ENCODE measurements around the gene IFNB1. TPM values are rescaled to one million over a fixed set of nuclear protein-coding genes. Genes with fewer than 3 reads are reported as not detected.

Gene IFNB1
- total and polyA plus RNA-seq, 4 donors = not detected

DNA sequence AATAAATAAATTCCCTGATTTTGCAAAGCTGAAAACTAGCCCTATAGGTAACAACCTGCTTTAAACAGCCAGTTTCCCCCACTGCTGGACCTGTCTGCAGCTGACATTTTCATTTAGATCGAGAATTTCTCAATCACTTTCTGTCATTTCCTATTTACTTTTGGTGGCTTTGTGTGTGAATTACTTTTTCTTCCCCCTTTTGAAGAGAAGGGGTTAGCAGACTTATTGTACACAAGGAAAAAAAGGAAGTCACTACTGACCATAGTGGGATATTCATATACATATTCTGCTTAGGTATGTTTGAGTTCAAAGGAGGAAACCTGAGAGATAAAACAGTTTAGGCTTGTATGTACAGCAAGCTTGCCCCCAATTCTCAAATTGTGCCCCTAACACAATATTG, 27.0 kb upstream of the IFNB1 start:
- no peak for TF ChIP-seq EGR1 (IDR thresholded peaks at IDR 0.05; ENCODE audit: low read depth in 2 of 2)
- TF ChIP-seq, protein P1, sequence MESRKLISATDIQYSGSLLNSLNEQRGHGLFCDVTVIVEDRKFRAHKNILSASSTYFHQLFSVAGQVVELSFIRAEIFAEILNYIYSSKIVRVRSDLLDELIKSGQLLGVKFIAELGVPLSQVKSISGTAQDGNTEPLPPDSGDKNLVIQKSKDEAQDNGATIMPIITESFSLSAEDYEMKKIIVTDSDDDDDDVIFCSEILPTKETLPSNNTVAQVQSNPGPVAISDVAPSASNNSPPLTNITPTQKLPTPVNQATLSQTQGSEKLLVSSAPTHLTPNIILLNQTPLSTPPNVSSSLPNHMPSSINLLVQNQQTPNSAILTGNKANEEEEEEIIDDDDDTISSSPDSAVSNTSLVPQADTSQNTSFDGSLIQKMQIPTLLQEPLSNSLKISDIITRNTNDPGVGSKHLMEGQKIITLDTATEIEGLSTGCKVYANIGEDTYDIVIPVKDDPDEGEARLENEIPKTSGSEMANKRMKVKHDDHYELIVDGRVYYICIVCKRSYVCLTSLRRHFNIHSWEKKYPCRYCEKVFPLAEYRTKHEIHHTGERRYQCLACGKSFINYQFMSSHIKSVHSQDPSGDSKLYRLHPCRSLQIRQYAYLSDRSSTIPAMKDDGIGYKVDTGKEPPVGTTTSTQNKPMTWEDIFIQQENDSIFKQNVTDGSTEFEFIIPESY (IDR thresholded peaks at IDR 0.05) = no peak
- no peak for TF ChIP-seq MAX (IDR thresholded peaks at IDR 0.05)
- TF ChIP-seq NR2F2 (IDR thresholded peaks at IDR 0.05) = no peak
- TF ChIP-seq TAF1 (conservative IDR thresholded peaks at IDR 0.05) = no peak
- TF ChIP-seq, protein P2, sequence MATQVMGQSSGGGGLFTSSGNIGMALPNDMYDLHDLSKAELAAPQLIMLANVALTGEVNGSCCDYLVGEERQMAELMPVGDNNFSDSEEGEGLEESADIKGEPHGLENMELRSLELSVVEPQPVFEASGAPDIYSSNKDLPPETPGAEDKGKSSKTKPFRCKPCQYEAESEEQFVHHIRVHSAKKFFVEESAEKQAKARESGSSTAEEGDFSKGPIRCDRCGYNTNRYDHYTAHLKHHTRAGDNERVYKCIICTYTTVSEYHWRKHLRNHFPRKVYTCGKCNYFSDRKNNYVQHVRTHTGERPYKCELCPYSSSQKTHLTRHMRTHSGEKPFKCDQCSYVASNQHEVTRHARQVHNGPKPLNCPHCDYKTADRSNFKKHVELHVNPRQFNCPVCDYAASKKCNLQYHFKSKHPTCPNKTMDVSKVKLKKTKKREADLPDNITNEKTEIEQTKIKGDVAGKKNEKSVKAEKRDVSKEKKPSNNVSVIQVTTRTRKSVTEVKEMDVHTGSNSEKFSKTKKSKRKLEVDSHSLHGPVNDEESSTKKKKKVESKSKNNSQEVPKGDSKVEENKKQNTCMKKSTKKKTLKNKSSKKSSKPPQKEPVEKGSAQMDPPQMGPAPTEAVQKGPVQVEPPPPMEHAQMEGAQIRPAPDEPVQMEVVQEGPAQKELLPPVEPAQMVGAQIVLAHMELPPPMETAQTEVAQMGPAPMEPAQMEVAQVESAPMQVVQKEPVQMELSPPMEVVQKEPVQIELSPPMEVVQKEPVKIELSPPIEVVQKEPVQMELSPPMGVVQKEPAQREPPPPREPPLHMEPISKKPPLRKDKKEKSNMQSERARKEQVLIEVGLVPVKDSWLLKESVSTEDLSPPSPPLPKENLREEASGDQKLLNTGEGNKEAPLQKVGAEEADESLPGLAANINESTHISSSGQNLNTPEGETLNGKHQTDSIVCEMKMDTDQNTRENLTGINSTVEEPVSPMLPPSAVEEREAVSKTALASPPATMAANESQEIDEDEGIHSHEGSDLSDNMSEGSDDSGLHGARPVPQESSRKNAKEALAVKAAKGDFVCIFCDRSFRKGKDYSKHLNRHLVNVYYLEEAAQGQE (IDR thresholded peaks at IDR 0.05) = no peak
- no peak for TF ChIP-seq HNF4A (conservative IDR thresholded peaks at IDR 0.05)
- TF ChIP-seq SP1 (IDR thresholded peaks at IDR 0.05) = no peak
- TF ChIP-seq, protein P3, sequence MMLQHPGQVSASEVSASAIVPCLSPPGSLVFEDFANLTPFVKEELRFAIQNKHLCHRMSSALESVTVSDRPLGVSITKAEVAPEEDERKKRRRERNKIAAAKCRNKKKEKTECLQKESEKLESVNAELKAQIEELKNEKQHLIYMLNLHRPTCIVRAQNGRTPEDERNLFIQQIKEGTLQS (IDR thresholded peaks at IDR 0.05) = no peak
- no peak for TF ChIP-seq RXRA (IDR thresholded peaks at IDR 0.05)
- no peak for TF ChIP-seq FOXA1 (IDR thresholded peaks at IDR 0.05)
- TF ChIP-seq, protein P4, sequence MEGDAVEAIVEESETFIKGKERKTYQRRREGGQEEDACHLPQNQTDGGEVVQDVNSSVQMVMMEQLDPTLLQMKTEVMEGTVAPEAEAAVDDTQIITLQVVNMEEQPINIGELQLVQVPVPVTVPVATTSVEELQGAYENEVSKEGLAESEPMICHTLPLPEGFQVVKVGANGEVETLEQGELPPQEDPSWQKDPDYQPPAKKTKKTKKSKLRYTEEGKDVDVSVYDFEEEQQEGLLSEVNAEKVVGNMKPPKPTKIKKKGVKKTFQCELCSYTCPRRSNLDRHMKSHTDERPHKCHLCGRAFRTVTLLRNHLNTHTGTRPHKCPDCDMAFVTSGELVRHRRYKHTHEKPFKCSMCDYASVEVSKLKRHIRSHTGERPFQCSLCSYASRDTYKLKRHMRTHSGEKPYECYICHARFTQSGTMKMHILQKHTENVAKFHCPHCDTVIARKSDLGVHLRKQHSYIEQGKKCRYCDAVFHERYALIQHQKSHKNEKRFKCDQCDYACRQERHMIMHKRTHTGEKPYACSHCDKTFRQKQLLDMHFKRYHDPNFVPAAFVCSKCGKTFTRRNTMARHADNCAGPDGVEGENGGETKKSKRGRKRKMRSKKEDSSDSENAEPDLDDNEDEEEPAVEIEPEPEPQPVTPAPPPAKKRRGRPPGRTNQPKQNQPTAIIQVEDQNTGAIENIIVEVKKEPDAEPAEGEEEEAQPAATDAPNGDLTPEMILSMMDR (IDR thresholded peaks at IDR 0.05; ENCODE audit: low read depth, low read length, missing input control) = no peak
- no peak for TF ChIP-seq FOXA2 (IDR thresholded peaks at IDR 0.05)
- TF ChIP-seq JUND (IDR thresholded peaks at IDR 0.05) = no peak
- TF ChIP-seq RAD21 (IDR thresholded peaks at IDR 0.05) = no peak
- Histone ChIP-seq H3K4me1 (ENCODE audit: control insufficient read depth in 4 of 4, insufficient read depth in 4 of 4, low read length in 3 of 4) (no peaks in the 10 kb centered on the region), H3K27ac (ENCODE audit: low read depth in 1 of 2, low read length in 2 of 2) (no peak overlapping the region), H3K27me3 (ENCODE audit: control insufficient read depth in 4 of 4, insufficient read depth in 4 of 4, low read length in 3 of 4) (peaks cover 0 to 4% (median 0%) of the 10 kb centered on the region in 4 donors), H3K4me3 (ENCODE audit: low read depth in 1 of 3, low read length in 3 of 3) (no peak overlapping the region), H3K9me3 (ENCODE audit: control insufficient read depth in 4 of 4, low read length in 3 of 4) (no peaks in the 10 kb centered on the region), H3K9ac (ENCODE audit: low read depth in 1 of 2, low read length in 2 of 2) (no peak overlapping the region), H3K36me3 (ENCODE audit: control insufficient read depth in 4 of 4, insufficient read depth in 3 of 4, low read depth in 1 of 4, low read length in 3 of 4) (no peaks in the 10 kb centered on the region)
- no peak for DNase-seq (ENCODE audit: low spot score)
- WGBS = 46% methylated on average over 1 of the region's 1 CpG

GRCh38 chr9:21102305-21102704, 24.6 kb upstream of the IFNB1 start:
- Histone ChIP-seq H3K4me3 (ENCODE audit: low read depth in 1 of 3, low read length in 3 of 3) (no peak overlapping the region), H3K9me3 (ENCODE audit: control insufficient read depth in 4 of 4, low read length in 3 of 4) (no peaks in the 10 kb centered on the region), H3K36me3 (ENCODE audit: control insufficient read depth in 4 of 4, insufficient read depth in 3 of 4, low read depth in 1 of 4, low read length in 3 of 4) (no peaks in the 10 kb centered on the region), H3K4me1 (ENCODE audit: control insufficient read depth in 4 of 4, insufficient read depth in 4 of 4, low read length in 3 of 4) (no peaks in the 10 kb centered on the region), H3K9ac (ENCODE audit: low read depth in 1 of 2, low read length in 2 of 2) (no peak overlapping the region), H3K27me3 (ENCODE audit: control insufficient read depth in 4 of 4, insufficient read depth in 4 of 4, low read length in 3 of 4) (peaks cover 0 to 2% (median 0%) of the 10 kb centered on the region in 4 donors), H3K27ac (ENCODE audit: low read depth in 1 of 2, low read length in 2 of 2) (no peak overlapping the region)
- 96% methylated on average over 1 of the region's 1 CpG for WGBS
- DNase-seq (ENCODE audit: low spot score) = no peak
- TF ChIP-seq NR2F2 (IDR thresholded peaks at IDR 0.05) (no peak), SP1 (IDR thresholded peaks at IDR 0.05) (no peak), RXRA (IDR thresholded peaks at IDR 0.05) (no peak), TAF1 (conservative IDR thresholded peaks at IDR 0.05) (no peak), RAD21 (IDR thresholded peaks at IDR 0.05) (no peak), JUND (IDR thresholded peaks at IDR 0.05) (no peak), HNF4A (conservative IDR thresholded peaks at IDR 0.05) (no peak), FOXA1 (IDR thresholded peaks at IDR 0.05) (no peak), FOXA2 (IDR thresholded peaks at IDR 0.05) (no peak), YY1 (IDR thresholded peaks at IDR 0.05) (no peak), GABPA (IDR thresholded peaks at IDR 0.05 in 1 of 2, conservative IDR thresholded peaks at IDR 0.05 in 1 of 2) (no peak), MAX (IDR thresholded peaks at IDR 0.05) (no peak)
- TF ChIP-seq, protein P1 (IDR thresholded peaks at IDR 0.05) = no peak
- TF ChIP-seq, protein P3 (IDR thresholded peaks at IDR 0.05) = no peak
- TF ChIP-seq, protein P4 (IDR thresholded peaks at IDR 0.05; ENCODE audit: low read depth, low read length, missing input control) = no peak

All from liver (tissue), 9 donors.